GM18499 (cell line): ENCODE results near the gene OSBPL1A.
A peak's percentile ranks its signal among the peaks of the same experiment; 100 is the strongest.

Experiments
- ATAC-seq: cut with Tn5 transposase; IDR thresholded peaks from one replicate; pipeline ENCODE4 v1.9.1; 2021; ENCODE audit warnings: moderate number of reproducible peaks; ENCODE audit not compliant: insufficient read depth, unreplicated experiment

The OSBPL1A gene

DNA sequence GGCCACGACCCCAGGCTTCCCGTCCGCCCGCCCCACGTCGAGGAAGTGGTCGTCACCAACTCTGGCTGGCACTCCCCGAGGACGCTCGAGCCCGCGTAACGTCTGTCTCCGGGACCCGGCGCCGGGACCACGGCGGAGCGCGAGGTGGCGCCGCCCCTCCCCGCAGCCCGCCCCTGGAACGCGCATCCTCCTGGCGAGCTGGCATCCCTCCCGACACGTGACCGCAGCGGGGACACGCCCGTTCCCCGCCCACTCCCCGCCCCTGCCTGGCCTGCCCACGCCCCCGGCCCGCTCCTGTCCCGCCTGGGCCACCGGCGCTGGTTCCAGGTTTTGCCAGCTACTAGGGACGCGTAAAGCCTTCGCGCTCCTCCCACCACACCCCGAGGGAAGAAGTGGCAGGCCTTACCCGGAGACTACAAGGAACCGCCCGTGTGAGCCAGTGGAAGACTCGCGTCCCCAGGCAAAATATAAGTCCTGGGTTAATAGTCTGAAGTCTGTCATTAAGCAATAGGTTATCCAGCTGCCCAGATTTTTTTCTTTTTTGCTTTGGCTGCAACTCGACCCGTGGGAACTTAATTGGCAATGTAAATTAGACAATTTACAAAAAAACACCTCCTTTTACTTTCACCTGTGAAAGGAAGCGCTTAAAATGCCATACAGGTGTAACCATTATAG lies at the start of gene OSBPL1A:
Gene OSBPL1A (minus strand): TSS at position 131 of the 675 bp plus-strand sequence. CDS start 20,291 bp downstream, outside the sequence.
- no peak for ATAC-seq

DNA sequence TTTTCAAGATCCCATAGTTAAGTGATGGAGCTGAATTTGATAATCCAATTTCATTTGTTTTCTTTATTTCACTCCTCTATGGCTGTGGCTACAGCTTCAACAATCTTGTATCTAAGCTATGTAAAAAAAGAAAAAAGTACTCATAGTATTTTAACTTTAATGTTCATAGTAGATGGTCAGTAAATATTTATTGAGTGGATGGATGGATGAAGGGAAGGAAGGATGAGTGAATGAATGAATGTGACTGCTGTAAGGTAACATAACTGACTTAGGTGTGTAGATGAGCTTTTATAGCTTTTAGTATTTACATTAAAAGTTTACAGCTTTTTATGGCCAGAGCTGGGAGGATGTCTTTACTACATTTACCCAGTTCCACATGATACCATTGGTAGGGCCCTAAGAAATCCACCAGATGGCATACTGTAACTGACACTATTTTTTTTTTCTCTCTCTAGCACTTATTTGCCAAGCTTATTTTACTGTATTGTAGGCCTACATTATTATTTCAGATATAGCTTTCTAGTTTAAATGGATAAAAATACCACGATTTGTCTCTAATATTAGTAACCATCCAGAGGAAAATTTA lies 49.4 kb upstream of the OSBPL1A start:
- no peak for ATAC-seq

DNA sequence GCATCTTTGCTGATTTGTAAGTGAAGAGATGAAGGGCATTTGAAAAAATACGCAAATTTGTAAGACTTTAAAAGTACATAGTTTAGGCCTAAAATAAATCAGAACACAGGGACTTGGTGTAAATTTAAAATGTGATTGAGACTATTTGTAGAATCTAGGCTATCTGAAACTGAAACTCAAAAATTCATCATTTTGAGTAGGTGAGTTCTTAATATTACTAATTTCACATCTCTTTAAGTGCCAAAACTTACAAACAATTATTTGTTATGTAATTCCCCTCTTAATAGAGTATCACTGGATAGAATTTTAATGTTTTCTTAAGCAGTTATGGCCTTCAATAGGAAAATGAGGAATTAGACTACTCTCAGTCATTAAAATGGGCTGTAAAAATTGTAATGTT lies 48.8 kb upstream of the OSBPL1A start:
- peak; percentile 56 for ATAC-seq

DNA sequence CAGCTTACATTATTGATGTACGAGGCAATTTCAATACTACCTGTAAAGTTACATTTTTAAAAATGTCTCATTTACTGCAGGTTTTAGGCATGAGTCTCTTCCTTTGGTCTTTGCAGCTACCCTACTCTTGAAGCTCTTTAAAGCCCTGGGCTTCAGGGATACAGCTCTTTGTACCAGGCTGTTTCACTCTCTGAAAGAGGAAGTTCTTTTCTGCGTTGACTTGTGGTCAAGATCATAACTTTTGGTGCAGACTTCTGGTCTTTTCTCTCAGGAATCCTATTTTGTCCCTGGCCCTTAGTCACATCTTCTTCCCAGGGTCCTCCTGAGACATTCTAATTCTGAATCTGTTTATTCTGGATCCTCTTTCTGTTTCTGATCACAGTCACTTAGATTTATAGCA lies 46.2 kb upstream of the OSBPL1A start:
- peak; percentile 69 for ATAC-seq

DNA sequence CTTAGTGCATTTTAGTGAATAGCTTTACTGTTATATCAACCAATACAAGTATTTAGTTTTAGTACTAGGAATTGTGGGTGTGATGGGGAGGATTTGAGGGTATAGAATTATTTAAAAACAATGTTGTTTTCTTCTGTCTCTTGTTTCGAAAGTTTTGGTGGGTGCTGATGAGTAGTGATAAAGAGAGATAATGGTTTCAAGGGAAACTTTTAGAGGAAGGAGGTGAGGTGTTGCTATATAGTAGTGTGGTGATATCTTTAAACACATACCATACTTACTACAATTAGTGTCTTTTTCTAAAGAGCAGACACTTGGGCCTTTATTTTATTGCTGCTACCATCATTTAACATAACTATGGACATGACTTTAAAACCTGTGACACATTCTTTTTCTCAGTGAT lies 39.3 kb upstream of the OSBPL1A start:
- ATAC-seq: no peak

DNA sequence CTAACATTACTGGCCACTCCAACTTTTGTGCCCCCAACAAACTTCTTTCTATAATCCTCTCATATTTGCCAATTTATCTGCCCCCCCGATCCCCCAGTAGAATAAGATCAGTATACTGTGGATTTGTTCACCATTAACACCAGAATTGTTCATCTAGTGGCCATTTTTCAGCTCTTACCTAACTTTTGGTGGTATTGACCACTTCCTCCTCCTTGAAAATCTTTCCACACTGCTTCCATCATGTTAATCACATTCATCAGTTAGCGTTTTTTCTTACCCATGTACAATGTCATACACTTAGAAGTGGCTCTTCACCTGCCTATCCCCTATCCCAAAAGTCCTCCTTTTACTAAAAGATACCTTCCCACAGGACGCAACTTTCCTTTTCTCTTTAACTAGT lies 35.0 kb upstream of the OSBPL1A start:
- no peak for ATAC-seq

DNA sequence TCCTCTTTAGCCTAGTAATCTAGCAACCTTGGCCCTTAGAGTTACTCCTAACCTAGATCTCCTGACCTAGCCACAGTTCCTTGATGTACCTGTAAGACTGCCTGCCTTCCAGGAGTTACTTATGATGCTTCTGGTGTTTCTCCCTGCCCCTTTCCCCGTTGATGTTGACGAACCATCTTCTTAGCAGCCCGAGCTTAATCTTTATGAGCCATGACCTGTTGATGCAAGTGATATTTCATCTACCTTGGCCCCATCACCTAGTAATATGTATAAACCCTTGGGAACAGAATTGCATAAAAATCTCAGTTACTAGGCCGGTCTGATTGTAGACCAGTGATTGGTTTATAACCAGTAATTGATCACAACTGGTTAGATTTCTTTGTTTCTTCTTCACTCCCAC lies 31.6 kb upstream of the OSBPL1A start:
- no peak for ATAC-seq

DNA sequence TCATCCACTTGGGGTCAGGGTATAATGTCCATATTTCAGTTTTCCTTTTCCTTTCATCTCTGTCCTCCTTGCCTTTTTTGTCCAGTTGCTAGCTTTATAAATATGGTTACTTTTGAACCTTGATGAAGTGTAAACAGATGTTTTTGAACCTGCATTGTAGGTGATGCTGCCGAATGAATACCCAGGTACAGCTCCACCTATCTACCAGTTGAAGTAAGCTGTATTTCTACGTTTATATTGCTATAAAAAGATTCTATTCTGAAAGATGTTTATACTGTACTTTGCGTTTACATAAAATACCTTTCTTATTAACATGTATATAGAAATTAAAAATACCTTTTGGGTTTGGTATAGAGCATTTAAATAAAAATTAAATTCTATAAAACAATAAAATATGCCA lies 31.1 kb upstream of the OSBPL1A start:
- ATAC-seq: no peak

DNA sequence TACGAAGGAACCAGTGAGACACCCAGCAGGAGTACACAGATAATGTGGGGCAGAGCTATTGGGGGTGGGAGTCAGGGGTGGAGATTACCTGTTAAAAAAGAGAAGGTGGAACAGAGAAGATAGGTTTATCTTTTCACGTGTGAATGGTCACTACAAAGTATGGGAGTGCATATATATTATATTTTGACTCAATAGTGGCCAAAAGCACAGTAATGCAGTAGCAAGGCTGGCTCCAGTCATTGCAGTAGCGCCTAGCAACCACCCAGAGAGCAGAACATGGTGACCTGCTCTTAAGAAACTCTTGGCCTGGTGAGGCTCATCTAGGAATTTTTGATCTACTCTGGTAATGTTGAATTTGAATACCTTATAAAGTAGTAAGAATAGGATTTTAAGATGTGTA lies 29.9 kb upstream of the OSBPL1A start:
- no peak for ATAC-seq

DNA sequence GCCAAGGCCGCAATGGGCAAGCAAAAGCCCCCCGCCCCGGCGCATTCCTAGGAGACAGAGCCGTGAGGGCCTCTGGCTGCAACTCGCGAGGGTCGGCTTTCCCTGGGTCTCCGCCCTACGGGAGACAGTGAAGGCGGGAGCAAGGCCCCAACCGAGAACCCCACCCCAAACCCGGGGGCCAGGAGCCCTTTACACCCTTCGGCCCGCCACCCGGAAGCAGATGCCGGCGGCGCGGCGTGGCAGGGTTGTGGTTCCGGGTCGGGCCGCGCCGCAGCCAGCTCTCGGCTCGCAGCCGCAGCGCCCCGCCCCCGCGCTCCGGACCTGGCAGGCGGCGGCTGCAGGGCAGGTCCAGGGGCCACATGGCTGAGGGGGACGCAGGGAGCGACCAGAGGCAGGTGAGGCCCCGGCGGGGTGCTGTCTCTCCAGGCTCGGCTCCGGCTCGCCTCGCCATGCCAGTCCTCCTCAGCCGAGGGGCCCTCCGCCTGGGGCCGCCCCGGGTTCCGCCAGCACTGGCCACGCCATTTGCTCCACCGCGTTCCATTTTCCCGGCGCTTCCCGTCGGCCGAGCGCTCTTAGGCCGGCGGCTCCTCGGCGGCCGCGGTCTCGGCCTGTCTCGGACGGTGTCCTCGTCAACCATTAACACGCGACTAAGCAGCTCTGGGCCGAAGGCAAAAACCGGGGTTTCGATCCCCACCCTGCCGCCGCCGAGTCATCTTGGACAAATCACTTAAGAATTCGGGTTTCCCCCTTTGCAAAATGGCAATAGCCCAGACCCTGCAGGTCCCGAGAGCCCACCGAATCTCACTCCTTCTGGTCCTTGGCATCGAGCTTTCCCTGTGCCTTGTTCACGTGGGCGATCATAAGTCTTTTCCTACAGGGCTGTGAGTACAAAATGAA lies 29.0 kb upstream of the OSBPL1A start, which contains the start of gene IMPACT:
Gene IMPACT (plus strand): TSS at position 273 of the 897 bp plus-strand sequence. CDS start 87 bp downstream, at position 360.
- peak; percentile 61 for ATAC-seq

DNA sequence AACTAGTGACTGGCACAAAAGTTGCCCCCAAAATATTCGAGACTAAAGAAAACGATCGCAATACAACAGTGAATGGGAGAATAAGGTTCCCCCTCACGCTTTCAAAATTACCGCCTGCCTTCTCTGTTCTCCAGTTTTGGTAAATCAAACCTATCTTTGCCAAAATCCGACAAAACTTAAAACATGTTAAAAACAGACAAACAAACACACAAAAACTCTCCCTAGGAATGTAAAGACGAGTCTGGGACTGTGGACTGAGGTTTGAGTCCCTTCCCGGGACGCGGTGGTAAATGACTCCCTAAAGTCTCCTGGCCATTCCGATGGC lies 28.4 kb upstream of the OSBPL1A start:
- no peak for ATAC-seq

DNA sequence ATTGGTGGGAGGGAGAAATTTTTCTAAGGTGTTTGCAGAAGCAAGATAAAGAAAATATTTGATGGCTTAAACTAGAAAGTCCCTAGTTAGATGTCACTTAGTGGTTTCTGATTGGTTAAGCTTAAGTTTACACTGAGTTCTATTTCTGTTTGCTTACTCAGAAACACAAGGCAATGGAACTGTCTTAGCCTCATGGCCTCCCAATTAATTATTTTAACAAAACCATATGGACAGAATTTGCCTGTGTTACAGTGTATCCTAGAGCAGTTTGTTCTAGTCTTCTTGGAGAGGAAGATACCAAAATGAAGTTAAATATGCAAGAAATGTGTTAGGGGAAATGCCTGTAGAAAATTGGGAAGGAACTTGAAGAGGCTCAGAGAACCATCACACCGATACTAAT lies 24.2 kb upstream of the OSBPL1A start:
- ATAC-seq: no peak

DNA sequence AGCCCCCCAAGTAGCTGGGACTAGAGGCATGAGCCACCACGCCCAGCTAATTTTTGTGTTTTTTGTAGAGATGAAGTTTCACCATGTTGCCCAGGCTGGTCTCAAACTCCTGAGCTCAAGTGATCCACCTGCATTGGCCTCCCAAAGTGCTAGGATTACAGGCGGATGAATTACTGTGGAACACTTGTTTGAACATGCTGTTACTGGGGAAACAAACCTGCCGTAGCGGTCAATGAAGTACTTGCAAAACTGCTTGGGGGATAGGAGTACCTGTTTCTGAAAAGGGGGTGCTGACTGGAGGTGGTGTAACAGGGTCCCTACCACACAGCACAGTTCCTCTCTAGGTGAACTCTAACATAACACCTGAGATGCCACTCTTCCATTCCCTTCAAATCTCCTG lies 22.9 kb upstream of the OSBPL1A start:
- no peak for ATAC-seq

DNA sequence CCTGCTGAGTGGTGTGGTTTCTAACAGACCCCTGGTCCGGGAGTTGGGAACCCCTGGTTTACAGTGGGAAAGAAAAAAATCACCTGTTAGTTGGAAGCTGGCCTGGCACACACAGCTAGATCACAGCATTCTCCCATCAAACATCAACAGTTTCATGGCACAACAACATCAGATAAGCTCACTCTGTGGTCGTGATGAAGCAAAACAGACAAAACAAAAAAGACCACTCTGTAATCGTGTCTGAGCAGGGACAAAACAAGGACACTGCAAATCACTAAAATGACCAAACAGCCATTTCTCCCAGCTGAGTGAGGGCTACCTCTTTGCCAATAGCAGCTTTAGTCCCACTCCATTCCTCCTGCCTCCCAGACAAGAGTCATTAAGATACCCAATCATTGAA lies 19.9 kb upstream of the OSBPL1A start:
- no peak for ATAC-seq

DNA sequence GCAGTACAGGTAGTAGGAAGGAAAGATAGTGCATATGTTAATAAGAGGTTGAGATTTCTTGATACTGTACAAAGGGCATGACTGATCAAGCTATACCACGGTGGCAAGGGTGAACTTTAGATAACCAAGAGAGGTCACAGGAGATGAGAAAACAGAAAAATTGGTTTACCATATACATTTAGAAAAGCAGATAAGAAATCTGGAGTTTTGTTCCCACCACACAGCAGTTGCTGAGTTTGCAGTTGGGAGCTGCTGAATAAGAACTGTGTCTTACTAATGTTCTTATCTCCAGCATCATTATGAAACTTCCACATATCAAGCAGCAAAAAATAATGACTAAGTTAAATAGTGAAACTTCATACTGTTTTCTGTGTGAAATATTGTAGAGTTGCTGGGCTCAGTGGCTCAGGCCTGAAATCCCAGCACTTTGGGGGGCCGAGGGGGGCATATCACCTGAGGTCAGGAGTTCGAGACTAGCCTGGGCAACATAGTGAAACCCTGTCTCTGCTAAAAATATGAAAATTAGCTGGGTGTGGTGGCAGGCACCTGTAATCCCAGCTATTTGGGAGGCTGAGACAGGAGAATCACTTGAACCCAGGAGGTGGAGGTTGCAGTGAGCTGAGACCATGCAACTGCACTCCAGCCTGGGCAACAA lies 16.9 kb upstream of the OSBPL1A start:
- ATAC-seq: peak; percentile 75

DNA sequence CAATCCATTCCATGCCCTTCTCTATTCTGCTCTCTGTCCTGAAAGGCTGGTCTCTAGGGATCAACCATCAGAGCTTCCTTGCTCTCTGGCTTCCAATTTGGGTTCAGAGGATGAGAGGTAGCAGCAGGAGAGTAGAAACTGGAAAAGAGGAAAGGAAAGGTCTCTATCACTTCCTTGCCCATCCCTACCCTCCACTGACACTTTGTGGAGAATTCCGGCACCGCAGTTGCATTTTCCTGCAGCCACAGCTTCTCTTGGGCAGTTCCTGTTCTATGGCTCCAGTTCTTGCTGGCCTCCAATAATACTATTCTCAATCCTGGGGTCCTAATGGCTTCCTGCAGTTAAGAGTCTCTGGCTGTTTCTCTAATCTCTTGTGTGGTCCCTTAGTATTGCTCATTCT lies 15.5 kb upstream of the OSBPL1A start:
- no peak for ATAC-seq

DNA sequence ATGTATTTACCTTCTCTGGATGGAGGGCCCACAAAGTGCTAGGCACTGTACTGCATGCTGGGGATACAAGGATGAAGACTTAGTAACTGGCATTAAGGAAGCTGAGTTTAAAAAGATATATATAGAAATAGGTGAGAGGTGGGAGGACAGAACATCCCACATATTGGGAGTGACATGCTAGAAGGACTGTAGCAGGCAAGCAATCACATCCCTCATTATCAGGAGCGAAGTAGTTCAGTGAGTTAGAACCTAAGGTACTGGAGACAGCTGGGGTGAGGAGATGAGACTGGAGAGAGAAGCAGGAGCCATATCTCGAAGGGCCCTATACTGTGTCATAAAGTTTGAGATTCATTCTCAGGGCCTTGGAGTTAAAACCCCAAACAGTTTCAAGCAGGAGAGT lies 10.9 kb upstream of the OSBPL1A start:
- ATAC-seq: no peak

DNA sequence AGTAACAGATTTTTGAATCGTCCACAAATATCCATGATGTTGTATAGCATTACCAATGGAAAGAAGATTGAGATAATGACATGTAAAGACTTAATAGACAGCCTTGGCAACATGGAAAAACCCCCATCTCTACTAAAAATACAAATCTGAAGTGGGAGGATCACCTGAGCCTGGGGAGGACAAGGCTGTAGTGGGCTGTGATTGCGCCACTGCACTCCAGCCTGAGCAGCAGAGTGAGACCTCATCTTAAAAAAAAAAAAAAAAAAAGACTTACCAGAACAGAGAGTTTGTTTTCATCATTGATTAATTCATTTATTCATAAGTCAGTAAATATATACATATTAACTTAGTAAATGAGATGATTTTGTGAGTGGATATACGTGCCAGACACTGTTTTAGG lies 7.0 kb upstream of the OSBPL1A start:
- no peak for ATAC-seq

DNA sequence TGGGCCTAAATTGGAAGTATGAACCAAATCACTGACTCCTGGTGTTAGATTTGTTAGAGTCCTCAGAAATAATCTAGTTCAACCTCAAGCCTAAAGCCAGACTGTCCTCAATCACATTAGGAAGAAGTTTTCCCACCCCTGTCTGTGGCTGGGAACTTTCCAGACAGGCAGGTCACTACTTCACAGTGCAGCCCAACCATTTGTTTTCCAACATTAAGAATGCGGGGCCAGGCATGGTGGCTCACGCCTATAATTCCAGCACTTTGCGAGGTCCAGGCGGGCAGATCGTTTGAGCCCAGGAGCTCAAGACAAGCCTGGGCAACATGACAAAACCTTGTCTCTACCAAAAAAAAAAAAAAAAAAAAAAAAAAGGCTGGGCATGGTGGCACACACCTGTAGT lies 5.5 kb upstream of the OSBPL1A start:
- no peak for ATAC-seq

DNA sequence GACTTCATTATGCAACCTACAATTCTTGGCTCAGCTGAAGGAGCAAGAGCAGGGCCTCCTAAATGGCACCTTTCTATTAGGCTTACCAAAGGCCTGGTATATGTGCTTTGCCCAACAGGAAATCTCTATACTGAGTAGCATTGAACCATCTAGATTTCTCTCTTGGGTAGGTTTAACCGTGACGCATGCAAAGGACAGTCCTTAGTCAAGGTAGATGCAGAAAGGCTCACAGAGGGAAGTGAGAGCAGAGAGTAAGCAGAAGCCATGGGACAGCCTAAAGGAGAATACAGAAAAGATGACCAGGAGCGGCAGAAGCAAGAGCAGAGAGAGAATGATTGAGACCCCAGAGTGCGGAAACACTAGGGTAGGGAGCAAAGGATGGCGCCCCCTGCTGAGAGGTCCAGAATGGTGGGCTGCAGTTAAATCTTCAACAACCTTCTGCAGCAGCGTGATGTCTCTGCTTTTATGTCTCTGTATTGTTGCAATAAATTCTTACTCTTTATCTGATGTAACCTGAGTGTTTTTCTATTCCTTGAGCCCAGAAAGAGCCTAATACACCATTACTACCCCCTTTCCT lies 4.7 kb upstream of the OSBPL1A start:
- ATAC-seq: no peak

DNA sequence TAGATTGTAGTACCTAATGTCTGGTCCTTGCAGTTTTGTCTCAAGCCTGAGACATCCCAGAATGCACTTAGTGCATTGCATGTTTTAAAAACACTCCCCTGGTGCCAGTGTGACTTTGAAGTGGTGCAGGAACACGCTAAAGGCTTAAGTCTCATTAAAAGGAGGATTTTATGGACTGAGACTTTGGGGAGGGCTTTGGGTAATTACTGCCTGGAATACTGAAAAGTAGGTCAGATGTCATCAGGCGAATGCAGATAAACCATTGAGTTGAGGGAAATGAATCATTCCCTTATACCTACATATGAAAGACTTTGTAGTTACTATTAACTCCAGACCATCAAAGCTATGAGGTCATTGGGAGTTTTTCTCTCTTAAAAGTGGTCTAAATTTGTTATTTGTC lies 3.0 kb upstream of the OSBPL1A start:
- ATAC-seq: no peak
